GM13977 (cell line): ENCODE results near the gene DNAH6.

Source experiments
- DNase-seq: peaks from one replicate; pipeline ENCODE4 v3.0.0; 2012; ENCODE audit warnings: low spot score
- in situ Hi-C: fragments of 300-500 bp; cut with MboI; formaldehyde crosslinking; loops from one replicate; pipeline ENCODE4 v1.12.0; 2022; ENCODE audit warnings: low sequenced_read_pairs, low pct_unique_long_range_greater_than_20kb, mixed read lengths, inconsistent platforms; ENCODE audit not compliant: unreplicated experiment
- TF ChIP-seq, protein P1 (sequence below): IDR thresholded peaks from 2 replicates; pipeline ENCODE4 v1.5.1; 2012; ENCODE audit warnings: mild to moderate bottlenecking, control low read depth; ENCODE audit not compliant: insufficient read depth; ENCODE audit errors: extremely low read depth, missing control alignments

The DNAH6 gene

DNA sequence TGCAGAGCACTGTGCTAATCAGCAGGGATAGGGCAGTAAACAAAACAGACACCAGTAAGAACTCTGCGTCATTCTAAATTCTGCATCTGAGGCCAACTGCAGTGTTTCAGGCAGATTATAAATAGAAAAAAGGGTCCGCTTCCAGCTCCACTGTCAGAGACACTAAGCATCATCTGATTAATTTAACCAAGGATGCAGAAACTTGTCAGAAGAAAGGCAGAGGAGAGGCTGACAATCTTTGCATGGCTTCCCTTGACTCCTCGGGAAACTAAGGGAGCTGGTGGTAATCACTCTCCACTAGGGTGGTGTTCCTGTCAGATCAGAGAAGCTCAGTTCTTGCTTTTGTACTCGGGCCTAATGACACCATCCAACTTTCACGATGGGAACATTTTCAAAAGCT is 123.5 kb downstream of the DNAH6 start:
- in situ Hi-C loops = no loop called here
- DNase-seq = no peak
- TF ChIP-seq, protein P1, sequence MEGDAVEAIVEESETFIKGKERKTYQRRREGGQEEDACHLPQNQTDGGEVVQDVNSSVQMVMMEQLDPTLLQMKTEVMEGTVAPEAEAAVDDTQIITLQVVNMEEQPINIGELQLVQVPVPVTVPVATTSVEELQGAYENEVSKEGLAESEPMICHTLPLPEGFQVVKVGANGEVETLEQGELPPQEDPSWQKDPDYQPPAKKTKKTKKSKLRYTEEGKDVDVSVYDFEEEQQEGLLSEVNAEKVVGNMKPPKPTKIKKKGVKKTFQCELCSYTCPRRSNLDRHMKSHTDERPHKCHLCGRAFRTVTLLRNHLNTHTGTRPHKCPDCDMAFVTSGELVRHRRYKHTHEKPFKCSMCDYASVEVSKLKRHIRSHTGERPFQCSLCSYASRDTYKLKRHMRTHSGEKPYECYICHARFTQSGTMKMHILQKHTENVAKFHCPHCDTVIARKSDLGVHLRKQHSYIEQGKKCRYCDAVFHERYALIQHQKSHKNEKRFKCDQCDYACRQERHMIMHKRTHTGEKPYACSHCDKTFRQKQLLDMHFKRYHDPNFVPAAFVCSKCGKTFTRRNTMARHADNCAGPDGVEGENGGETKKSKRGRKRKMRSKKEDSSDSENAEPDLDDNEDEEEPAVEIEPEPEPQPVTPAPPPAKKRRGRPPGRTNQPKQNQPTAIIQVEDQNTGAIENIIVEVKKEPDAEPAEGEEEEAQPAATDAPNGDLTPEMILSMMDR = no peak

DNA sequence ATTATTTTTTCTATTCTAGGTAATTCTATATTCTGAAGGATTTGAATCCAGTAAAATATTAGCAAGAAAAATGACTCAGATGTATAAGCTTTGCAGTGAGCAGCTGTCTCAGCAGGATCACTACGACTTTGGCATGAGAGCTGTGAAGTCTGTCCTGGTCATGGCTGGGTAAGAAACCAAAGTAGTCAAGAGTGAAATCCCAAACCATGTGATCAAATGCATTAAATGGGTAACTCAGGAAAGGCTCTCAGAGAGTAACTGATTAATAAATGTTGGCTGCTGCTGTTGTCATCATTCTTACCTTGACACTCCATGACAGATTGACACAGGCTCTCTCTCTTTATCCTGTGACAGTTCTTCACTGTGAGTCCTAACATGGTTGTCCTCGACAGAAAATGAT is 124.1 kb downstream of the DNAH6 start:
- in situ Hi-C loops = no loop called here
- DNase-seq = no peak
- TF ChIP-seq, protein P1 = no peak

DNA sequence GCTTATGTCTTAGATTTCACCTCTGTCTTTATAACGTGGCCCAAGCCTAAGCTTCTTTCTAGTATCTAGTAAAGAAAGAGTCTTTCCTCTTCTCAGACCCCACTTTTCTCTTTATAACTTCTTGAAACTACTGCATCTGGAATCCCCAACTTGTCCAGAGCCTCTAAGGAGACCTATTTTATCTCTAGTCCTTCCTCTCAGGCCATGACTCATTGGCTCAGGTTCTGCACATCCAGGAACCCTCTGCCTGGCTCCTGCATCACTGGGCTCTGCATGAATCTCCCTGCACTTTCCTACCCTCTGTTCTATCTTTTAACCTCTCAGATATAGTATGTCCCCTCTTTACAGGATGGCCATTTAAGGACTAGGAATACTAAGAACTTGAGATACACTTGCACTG is 124.7 kb downstream of the DNAH6 start:
- TF ChIP-seq, protein P1 = no peak
- in situ Hi-C loops = no loop called here

DNA sequence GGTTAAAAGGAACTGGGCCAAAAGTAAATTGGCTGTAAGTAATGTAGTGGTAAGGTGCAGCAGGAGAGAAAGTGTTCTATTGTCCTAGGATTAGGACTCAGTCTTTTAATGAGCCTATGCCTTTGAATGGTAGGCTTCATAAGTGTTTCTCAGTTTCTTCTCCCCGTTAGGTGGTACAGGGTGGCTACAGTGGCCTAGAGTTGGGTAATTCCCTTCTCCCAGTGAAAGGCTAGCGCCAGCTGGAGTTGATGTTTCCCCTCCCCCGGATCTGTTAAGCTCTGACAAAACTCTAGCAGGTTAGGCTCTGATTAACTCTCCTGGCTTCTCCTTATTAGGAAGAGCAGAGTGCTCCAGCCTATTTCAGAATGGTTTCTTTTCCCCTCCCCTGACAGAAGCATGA is 127.7 kb downstream of the DNAH6 start:
- DNase-seq = no peak
- in situ Hi-C loops = no loop called here
- TF ChIP-seq, protein P1 = no peak

More for the DNA sequence above, 124.7 kb downstream of the DNAH6 start:
- no peak for DNase-seq

DNA sequence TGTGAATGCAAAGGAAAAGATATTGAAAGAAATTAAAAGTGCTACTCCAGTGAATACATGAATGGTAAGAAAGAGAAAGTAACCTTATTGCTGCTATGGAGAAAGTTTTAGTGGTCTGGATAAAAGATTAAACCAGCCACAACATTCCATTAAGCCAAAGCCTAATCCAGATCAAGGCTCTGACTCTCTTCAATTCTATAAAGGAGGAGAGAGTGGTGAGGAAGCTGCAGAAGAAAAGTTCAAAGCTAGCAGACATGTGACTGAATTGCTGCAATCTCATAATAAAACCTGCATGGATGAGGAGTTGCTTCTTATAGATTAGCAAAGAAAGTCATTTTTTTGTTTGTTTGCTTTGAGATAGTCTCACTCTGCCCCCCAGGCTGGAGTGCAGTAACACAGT is 130.2 kb downstream of the DNAH6 start:
- TF ChIP-seq, protein P1 = no peak
- no peak for DNase-seq
- in situ Hi-C loops = no loop called here

DNA sequence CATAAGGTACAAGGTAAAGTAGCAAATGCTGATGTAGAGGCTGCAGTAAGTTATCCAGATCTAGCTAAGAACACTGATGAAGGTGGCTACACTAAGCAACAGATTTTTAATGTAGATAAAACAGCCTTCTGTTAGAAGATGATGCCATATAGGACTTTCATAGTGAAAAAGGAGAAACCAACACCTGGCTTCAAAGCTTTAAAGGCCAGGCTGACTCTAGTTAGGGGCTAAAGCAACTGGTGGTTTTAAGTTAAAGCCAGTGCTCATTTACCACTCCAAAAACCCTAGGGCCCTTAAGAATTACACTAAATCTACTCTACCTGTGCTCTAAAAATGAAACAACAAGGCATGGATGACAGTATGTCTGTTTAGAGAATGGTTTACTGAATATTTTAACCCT is 131.0 kb downstream of the DNAH6 start:
- TF ChIP-seq, protein P1 = no peak
- in situ Hi-C loops = no loop called here
- DNase-seq = no peak

DNA sequence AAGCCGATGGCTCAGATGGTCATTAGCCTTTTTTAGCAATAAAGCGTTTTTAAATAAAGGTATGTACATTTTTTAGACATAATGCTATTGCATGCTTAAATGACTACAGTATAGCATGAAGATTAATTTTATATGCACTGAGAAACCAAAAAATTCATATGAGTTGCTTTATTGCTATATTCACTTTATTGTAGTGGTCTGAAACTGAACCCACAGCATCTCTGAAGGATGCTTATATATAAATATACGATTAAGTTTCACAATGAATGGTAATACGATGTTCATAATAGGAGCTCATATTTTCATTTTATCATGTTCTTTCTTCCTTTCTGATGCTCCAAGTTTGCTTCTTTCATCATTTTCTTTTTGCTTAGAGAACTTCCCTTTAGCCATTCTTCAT is 132.8 kb downstream of the DNAH6 start:
- TF ChIP-seq, protein P1 = no peak
- DNase-seq = no peak
- in situ Hi-C loops = no loop called here
